ENCODE measurements around the gene GTF2IRD1.
"Not testable (repeated sequence)": the region's sequence is repeated elsewhere in the genome, so short reads cannot be mapped to it uniquely, and the experiment has no call there.

Gene GTF2IRD1

GRCh38 chr7:74519395-74519794 lies 65.7 kb downstream of the GTF2IRD1 start:
- no peak for DNase-seq

GRCh38 chr7:74521855-74522254 lies 68.1 kb downstream of the GTF2IRD1 start:
- no peak for DNase-seq

DNA sequence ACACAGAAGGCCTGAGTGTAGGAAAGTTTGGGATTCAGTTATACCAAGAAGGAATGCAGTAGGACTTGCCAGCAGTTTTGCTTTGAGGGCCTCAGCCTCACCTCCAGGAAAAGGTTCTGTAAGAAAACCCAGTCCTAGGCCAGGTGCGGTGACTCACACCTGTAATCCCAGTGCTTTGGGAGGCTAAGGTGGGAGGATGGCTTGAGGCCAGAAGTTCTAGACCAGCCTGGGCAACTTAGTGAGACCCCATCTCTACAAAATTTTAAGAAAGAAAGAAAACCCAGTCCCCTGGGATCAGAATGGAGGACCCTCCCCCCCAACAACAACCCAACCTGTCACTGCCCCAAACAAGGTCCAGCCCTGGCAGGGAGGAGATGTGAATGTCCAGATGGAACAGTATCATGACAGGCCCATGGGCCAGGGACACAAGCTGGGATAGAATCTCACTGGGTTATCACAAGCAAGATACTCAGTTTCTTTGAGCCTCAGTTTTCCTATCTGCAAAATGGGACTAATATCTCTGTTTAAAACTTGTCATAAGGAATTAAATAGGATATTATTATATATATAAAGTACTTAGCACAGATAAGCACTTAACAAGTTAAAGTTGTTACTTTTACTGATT lies 68.7 kb downstream of the GTF2IRD1 start:
- no peak for DNase-seq

DNA sequence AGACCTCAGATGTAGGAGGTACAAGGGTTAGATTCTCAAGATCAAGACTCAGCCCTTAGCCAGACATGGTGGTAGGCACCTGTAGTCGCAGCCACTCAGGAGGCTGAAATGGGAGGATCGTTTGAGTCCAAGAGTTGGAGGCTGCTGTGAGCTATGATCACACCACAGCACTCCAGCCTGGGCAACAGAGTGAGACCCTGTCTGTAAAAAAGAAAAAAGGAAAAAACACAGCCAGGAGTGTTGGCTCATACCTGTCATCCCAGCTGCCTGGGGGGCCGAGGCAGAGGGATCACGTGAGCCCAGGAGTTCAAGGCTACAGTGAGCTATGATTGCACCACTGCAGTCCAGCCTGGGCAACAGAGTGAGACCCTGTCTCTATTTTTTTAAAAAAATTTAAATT lies 69.3 kb downstream of the GTF2IRD1 start:
- DNase-seq: no peak

DNA sequence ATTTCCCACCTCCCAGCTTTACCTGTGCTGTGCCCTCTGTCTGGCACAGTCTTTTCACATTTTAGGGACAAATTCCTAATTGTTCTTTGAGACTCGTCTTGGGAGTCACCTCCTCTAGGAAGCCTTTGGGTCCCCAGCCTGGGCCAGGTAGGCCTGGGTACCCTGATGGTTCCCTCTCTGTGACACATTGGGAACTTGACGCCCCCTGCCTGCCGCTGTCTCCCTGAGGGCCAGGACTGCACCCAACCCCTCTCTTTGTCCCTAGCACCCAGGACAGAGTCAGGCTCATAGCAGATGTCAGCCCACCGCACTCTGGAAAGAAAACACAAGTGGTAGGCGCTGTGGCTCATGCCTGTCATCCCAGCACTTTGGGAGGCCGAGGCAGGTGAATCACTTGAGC lies 71.4 kb downstream of the GTF2IRD1 start:
- no peak for DNase-seq

- no peak for DNase-seq
These were observed 72.2 kb downstream of the GTF2IRD1 start for GRCh38 chr7:74525881-74526280.

DNA sequence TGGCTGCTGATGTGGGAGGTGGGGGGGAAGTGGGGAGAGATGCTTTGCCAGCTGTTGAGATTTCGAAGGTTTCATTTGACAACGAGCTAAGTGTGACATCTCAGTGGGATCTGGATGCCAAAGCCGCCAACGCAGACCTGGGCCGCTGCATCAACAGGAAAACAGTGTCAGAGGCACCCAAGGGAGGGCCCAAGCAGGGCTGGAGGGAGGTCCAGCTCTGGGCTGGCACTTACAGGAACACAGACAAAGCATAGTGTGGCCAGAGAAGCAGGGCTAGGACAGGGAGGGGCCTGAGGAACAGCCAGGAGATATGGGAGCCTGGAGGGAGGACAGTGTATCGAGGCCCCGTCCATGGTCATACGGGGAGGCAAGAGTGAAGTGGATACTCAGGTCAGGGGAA lies 73.1 kb downstream of the GTF2IRD1 start:
- no peak for DNase-seq

- no peak for DNase-seq
These were observed 74.1 kb downstream of the GTF2IRD1 start for GRCh38 chr7:74527842-74528241.

DNA sequence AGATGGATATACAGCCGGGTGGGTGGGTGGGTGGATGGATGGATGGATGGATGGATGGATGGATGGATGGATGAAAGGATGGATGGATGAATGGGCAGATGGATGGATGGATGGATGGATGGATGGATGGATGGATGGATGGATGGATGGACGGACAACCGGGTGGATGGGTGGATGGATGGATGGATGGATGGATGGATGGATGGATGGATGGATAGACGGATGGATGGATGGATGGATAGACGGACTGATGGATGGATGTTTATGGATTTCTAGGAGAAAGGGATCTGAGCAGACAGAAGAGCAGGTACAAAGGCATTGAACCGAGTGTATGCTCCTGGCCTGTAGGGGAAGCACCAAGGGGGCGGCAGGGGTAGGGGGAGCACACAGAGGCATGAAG lies 75.1 kb downstream of the GTF2IRD1 start:
- DNase-seq: not testable (repeated sequence)

DNA sequence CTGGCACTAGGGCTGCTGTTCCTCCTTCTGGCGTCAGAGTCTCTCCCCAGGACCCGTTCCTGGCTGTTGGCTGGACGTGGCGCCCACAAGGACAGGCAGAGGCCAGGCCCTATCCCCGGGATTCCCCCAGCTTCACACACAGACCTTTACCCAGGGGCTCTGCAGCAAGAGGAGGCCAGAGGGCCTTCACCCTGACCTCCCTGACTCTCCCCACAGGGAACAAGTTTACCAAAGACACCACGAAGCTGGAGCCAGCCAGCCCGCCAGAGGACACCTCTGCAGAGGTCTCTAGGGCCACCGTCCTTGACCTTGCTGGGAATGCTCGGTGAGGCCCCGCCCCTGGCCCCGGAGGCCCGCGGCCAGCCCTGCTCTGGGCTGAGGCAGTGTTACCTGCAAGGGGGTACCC lies 82.2 kb downstream of the GTF2IRD1 start:
- DNase-seq: no peak

DNA sequence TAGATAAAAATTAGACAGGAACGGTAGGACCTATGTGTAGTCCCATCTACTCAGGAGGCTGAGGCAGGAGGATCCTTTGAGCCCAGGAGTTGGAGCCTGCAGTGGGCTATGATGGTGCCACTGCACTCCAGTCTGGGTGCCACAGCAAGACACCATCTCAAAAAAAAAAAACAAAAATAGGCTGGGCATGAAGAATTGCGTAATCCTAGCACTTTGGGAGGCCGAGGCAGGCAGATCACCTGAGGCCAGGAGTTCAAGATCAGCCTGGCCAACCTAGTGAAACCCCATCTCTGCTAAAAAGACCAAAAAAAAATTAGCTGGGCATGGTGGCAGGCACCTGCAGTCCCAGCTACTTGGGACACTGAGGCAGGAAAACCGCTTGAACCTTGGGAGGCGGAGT lies 88.2 kb downstream of the GTF2IRD1 start:
- not testable (repeated sequence) for DNase-seq

DNA sequence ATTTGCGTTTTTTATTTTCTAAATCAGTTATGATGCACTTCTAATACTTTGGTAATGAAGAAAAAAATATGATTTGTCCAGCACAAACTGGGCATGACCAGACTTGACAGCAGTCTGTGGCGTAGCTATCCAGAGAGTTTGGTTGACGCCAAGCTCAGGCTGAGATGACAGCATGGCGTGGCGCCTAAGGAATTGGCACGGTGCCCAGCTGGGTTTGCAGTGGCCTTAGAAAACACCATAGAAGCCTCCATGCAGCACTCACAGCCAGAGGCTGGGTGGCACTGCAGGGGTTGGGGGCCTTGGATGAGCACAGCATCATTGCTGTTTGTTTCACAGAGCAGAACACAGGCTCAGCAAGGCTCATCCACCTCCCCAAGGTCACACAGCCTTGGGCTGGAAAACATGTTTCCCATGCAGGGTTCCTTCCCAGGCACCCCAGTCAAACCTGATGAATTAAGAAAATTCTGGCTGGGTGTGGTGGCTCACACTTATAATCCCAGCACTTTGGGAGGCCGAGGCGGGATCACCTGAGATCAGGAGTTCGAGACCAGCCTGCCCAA lies 88.9 kb downstream of the GTF2IRD1 start:
- no peak for DNase-seq

DNA sequence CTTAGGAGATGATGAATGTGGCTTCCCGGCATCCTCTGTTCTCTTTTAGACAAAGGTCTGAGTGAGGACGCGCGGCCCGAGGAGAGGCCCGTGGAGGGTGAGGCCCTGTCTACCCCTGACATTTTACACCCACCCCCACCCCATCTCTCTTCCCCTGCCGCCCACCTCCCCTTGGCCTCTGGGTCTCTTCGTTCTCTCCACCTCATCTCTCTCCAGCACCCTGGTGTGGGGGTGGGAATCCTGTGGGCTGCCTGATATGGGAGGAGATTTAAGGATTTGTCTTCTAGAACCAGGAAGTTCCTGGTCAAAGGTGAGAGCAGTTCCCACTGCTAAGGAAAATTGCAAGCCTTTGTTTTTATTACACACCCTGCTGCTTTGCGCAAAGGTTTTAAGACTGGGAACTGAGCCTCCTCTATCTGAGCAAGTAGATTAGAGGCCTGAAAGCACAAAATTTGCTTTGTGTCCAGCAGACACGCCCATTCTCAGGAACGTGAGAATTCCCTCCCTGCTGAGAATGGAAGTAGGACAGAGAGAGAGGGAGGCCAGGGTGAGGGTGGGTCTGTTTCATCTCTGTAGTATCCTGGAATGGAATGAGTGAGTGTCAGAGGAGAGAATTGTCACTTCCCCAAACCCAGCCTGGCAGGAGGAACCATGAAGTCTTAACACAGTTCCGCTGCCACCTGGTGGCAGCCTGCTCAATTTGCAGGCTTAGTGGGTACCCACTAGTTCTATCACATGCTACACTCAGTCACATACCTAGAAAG lies 91.2 kb downstream of the GTF2IRD1 start:
- DNase-seq: peak; percentile 8

DNA sequence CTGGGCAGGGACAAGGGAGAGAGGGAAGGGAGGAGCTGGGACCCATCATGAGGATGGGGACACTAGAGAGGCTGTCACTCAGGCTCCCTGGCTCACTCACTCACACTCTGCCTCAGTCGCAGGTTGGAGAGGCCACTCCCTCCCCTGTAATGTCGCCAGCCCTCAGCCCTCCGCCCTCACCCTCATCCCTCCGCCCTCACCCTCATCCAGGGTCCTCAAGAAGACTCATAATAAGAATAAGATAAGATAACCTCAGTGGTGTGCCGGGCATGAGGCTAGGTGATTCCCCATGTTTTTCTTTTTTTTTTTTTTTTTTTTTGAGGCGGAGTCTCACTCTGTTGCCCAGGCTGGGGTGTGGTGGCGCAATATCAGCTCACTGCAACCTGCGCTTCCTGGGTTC lies 92.2 kb downstream of the GTF2IRD1 start:
- no peak for DNase-seq

- DNase-seq: not testable (repeated sequence)
These were observed 99.9 kb downstream of the GTF2IRD1 start for GRCh38 chr7:74553596-74554012.

GRCh38 chr7:74554178-74554577 lies 100.5 kb downstream of the GTF2IRD1 start:
- no peak for DNase-seq

DNA sequence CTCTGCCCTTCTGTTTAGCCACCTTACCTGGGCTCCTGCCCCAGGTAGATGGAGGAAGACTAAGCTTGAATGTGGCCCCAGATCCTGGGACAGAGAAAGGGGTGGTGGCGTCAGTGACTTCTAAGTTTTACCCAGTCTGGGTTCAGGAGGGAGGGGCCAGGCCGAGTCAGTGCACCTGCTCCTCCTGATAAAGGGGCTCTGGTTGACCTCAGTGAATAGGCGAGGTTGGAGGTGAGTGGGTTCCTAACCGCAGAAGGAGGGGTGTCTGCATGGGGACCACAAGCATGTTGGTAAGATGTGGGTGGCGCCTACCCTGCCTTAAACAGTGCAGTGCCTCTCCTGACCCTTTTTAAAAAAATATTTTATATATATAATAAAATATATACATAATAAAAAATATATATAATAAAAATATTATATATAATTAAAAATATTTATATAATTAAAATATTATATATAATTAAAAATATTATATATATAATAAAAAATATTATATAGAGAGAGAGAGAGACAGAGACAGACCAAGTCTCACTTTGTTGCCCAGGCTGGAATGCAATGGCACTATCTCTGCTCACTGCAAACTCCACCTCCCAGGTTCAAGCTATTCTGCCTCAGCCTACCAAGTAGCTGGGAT lies 106.5 kb downstream of the GTF2IRD1 start:
- DNase-seq: no peak

GRCh38 chr7:74561898-74562613 lies 108.3 kb downstream of the GTF2IRD1 start:
- DNase-seq: no peak

GRCh38 chr7:74563639-74564038 lies 109.9 kb downstream of the GTF2IRD1 start:
- not testable (repeated sequence) for DNase-seq

GRCh38 chr7:74567318-74567668 lies 113.6 kb downstream of the GTF2IRD1 start:
- DNase-seq: no peak

- DNase-seq: no peak
These were observed 115.0 kb downstream of the GTF2IRD1 start for GRCh38 chr7:74568658-74569057.

- DNase-seq: no peak
These were observed 115.9 kb downstream of the GTF2IRD1 start for GRCh38 chr7:74569501-74570075.

All from NK-92 treated with Interleukin-12 subunit alpha and Interleukin-12 subunit beta, amount 100 ng/mL, for 24 hours (cell line).